DND-41 (cell line): Measurements from ENCODE around the gene MMP24OS.

ENCODE experiments used
- EZH2 ChIP-seq: IDR thresholded peaks from 3 replicates; pipeline ENCODE4 v1.6.1; 2012; ENCODE audit warnings: borderline replicate concordance, low read depth, mild to moderate bottlenecking, moderate library complexity, low read length, inconsistent platforms; ENCODE audit not compliant: severe bottlenecking
- TF ChIP-seq, protein P1 (sequence below): IDR thresholded peaks from 2 replicates; pipeline ENCODE4 v1.5.1; 2012; ENCODE audit warnings: borderline replicate concordance, low read length, moderate library complexity, mild to moderate bottlenecking; ENCODE audit not compliant: poor library complexity, severe bottlenecking; ENCODE audit errors: extremely low read depth

- TF ChIP-seq, protein P1, sequence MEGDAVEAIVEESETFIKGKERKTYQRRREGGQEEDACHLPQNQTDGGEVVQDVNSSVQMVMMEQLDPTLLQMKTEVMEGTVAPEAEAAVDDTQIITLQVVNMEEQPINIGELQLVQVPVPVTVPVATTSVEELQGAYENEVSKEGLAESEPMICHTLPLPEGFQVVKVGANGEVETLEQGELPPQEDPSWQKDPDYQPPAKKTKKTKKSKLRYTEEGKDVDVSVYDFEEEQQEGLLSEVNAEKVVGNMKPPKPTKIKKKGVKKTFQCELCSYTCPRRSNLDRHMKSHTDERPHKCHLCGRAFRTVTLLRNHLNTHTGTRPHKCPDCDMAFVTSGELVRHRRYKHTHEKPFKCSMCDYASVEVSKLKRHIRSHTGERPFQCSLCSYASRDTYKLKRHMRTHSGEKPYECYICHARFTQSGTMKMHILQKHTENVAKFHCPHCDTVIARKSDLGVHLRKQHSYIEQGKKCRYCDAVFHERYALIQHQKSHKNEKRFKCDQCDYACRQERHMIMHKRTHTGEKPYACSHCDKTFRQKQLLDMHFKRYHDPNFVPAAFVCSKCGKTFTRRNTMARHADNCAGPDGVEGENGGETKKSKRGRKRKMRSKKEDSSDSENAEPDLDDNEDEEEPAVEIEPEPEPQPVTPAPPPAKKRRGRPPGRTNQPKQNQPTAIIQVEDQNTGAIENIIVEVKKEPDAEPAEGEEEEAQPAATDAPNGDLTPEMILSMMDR = no peak
- no peak for TF ChIP-seq EZH2
Observed at GRCh38 chr20:35260426-35260825, 17.5 kb downstream of the MMP24OS start.
